ENCODE data around the gene DDX6. TPM values are rescaled to one million over a fixed set of nuclear protein-coding genes. Genes with fewer than 3 reads are reported as not detected.
"Not testable (repeated sequence)": the region's sequence is repeated elsewhere in the genome, so short reads cannot be mapped to it uniquely, and the experiment has no call there.

The DDX6 gene
- total RNA-seq, 4 donors from 2014 or later: 84.5 to 129 (median 108) TPM

- ATAC-seq (ENCODE audit: low FRiP score) (no peak), DNase-seq (ENCODE audit: low spot score) (no peak)
- TF ChIP-seq CTCF (IDR thresholded peaks at IDR 0.05): no peak
Measured at GRCh38 chr11:118715245-118715831, 75.6 kb downstream of the DDX6 start.

GRCh38 chr11:118714816-118715215 is 76.1 kb downstream of the DDX6 start:
- no peak for DNase-seq (ENCODE audit: low spot score)
- no peak for ATAC-seq (ENCODE audit: low FRiP score)
- no peak for TF ChIP-seq CTCF (IDR thresholded peaks at IDR 0.05)

GRCh38 chr11:118714416-118714815 is 76.5 kb downstream of the DDX6 start:
- ATAC-seq (ENCODE audit: low FRiP score); DNase-seq (ENCODE audit: low spot score): not testable (repeated sequence)

GRCh38 chr11:118708296-118708695 is 82.7 kb downstream of the DDX6 start:
- DNase-seq (ENCODE audit: low spot score): no peak
- ATAC-seq (ENCODE audit: low FRiP score): no peak
- no peak for TF ChIP-seq CTCF (IDR thresholded peaks at IDR 0.05)

- DNase-seq (ENCODE audit: low spot score): no peak
- no peak for ATAC-seq (ENCODE audit: low FRiP score)
- TF ChIP-seq CTCF (IDR thresholded peaks at IDR 0.05): no peak
Measured at GRCh38 chr11:118706546-118706825, 84.5 kb downstream of the DDX6 start.

GRCh38 chr11:118705791-118706545 is 85.0 kb downstream of the DDX6 start:
- no peak for DNase-seq (ENCODE audit: low spot score)
- TF ChIP-seq CTCF (IDR thresholded peaks at IDR 0.05): no peak
- ATAC-seq (ENCODE audit: low FRiP score): no peak

GRCh38 chr11:118705111-118705741 is 85.7 kb downstream of the DDX6 start:
- no peak for TF ChIP-seq CTCF (IDR thresholded peaks at IDR 0.05)
- DNase-seq (ENCODE audit: low spot score): no peak
- ATAC-seq (ENCODE audit: low FRiP score): no peak
